ENCODE measurements around the gene LDLRAD3.

LDLRAD3 gene, protein sequence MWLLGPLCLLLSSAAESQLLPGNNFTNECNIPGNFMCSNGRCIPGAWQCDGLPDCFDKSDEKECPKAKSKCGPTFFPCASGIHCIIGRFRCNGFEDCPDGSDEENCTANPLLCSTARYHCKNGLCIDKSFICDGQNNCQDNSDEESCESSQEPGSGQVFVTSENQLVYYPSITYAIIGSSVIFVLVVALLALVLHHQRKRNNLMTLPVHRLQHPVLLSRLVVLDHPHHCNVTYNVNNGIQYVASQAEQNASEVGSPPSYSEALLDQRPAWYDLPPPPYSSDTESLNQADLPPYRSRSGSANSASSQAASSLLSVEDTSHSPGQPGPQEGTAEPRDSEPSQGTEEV

DNA sequence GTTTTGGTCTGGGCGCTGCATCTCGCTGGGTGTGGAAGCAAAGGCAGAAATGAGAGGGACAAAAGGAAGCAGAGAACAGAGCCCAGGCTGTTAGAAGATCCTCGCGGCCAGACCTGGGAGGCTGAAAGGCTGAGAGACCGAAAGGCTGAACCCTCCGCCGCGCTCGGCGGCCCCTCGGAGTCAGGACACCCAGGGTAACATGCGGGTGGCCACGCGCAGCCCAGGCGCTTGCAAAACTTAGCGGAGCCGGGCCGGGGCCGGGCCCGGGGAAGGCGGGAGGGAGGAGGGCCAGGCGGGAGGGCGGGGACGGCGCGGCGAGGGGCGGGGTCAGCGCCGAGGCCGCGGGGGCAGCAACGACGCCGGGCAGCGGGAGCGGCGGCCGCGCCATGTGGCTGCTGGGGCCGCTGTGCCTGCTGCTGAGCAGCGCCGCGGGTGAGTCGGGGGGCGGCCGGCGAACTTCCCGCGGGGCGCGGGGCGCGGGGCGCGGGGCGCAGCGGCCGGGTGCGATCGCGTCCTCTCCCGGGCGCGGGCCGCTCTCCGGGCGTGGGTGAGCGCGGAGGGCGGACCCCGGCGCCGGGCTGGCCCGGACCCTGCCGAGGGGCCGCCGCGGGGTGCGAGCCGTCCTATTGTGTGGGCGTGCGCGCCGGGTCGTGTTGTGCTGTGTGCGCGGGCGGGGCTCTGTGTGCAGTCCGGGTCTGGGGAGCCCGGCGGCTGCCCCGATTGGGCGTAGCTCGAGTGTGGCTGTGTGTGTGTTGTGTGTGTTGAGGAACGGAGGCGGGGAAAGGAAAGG, at the start of gene LDLRAD3:
TSS of gene LDLRAD3 (plus strand) at position 350 of the 790 bp plus-strand sequence. CDS start at position 387, 37 bp downstream.
- H3K27ac ChIP-seq (ENCODE audit: low read length), result no peak within 1 kb of the TSS
- no peaks in the 10 kb centered on the region for H3K4me1 ChIP-seq (ENCODE audit: low read length)
- peaks cover 9% of the 10 kb centered on the region for H3K27me3 ChIP-seq (ENCODE audit: low read depth, low read length)
- no peaks in the 10 kb centered on the region for H3K9me3 ChIP-seq (ENCODE audit: insufficient read depth, low read length)
- H3K36me3 ChIP-seq (replicated peaks; ENCODE audit: low read depth, low read length), result no peaks in the 10 kb centered on the region
- no peak within 1 kb of the TSS for H3K9ac ChIP-seq (ENCODE audit: low read length)
- TF ChIP-seq, protein P1, sequence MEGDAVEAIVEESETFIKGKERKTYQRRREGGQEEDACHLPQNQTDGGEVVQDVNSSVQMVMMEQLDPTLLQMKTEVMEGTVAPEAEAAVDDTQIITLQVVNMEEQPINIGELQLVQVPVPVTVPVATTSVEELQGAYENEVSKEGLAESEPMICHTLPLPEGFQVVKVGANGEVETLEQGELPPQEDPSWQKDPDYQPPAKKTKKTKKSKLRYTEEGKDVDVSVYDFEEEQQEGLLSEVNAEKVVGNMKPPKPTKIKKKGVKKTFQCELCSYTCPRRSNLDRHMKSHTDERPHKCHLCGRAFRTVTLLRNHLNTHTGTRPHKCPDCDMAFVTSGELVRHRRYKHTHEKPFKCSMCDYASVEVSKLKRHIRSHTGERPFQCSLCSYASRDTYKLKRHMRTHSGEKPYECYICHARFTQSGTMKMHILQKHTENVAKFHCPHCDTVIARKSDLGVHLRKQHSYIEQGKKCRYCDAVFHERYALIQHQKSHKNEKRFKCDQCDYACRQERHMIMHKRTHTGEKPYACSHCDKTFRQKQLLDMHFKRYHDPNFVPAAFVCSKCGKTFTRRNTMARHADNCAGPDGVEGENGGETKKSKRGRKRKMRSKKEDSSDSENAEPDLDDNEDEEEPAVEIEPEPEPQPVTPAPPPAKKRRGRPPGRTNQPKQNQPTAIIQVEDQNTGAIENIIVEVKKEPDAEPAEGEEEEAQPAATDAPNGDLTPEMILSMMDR (IDR thresholded peaks at IDR 0.05; ENCODE audit: low read depth, low read length), result no peak
- no peak for TF ChIP-seq EZH2phosphoT487 (IDR thresholded peaks at IDR 0.05; ENCODE audit: low read depth)
- no peak within 1 kb of the TSS for H3K4me3 ChIP-seq (ENCODE audit: low read length)
- H4K20me1 ChIP-seq (ENCODE audit: insufficient read depth, low read length), result no peaks in the 10 kb centered on the region
- H3K4me2 ChIP-seq (ENCODE audit: low read length), result no peak within 1 kb of the TSS
- H3K79me2 ChIP-seq (ENCODE audit: low read length), result no peaks in the 10 kb centered on the region
- H2AFZ ChIP-seq (ENCODE audit: low read depth, low read length), result no peak within 1 kb of the TSS

DNA sequence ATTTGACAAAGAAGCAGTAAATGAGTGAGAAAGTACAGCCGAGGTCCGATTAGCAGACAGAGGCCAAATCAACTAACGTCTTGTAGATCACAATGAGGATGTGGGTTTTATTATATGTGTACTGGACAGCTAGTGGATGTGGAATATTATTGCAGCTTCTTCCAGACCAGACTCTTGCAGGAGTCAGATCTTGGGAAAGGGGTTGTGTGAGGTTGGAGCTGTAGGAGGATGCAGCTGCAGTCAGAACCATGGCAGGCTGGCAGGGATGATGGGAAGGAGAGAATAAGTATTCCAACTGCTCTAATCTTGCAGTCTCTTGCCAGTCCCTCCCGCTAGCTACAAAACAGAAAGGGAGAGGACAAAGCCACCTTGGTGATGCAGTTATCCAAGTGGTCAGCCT, 46.8 kb upstream of the LDLRAD3 start:
- no peaks in the 10 kb centered on the region for H3K79me2 ChIP-seq (ENCODE audit: low read length)
- no peak overlapping the region for H3K4me2 ChIP-seq (ENCODE audit: low read length)
- no peak for TF ChIP-seq EZH2phosphoT487 (IDR thresholded peaks at IDR 0.05; ENCODE audit: low read depth)
- TF ChIP-seq, protein P1 (IDR thresholded peaks at IDR 0.05; ENCODE audit: low read depth, low read length), result no peak

DNA sequence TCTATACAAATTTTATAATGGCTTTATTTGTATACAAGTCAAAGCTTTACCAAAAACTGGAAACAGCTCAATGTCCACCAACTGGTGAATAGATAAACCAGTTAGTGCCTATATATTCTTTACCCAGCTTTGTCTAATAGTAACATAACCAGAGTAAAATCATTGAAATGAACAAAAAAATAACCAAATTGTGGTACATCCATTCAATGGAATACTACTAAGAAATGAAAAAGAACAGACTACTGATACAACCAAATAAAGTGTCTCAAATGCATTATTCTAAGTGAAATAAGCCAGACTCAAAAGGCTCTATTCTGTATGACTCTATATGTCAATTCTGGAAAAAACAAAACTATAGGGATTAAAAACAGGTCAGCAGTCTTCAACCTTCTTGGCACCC, 40.9 kb upstream of the LDLRAD3 start:
- no peaks in the 10 kb centered on the region for H4K20me1 ChIP-seq (ENCODE audit: insufficient read depth, low read length)
- H3K9me3 ChIP-seq (ENCODE audit: insufficient read depth, low read length), result peaks cover 8% of the 10 kb centered on the region; the same call in 1 of the 2 replicates
- no peaks in the 10 kb centered on the region for H3K27me3 ChIP-seq (ENCODE audit: low read depth, low read length)
- H2AFZ ChIP-seq (ENCODE audit: low read depth, low read length), result no peak overlapping the region
- peaks cover under 1% of the 10 kb centered on the region; the same call in 1 of the 2 replicates for H3K4me1 ChIP-seq (ENCODE audit: low read length)
- H3K4me3 ChIP-seq (ENCODE audit: low read length), result no peak overlapping the region
- TF ChIP-seq EZH2phosphoT487 (IDR thresholded peaks at IDR 0.05; ENCODE audit: low read depth), result no peak
- TF ChIP-seq, protein P1 (IDR thresholded peaks at IDR 0.05; ENCODE audit: low read depth, low read length), result no peak
- no peak overlapping the region for H3K27ac ChIP-seq (ENCODE audit: low read length)
- no peaks in the 10 kb centered on the region for H3K79me2 ChIP-seq (ENCODE audit: low read length)
- no peaks in the 10 kb centered on the region for H3K36me3 ChIP-seq (replicated peaks; ENCODE audit: low read depth, low read length)
- no peak overlapping the region for H3K4me2 ChIP-seq (ENCODE audit: low read length)
- H3K9ac ChIP-seq (ENCODE audit: low read length), result no peak overlapping the region

More for the DNA sequence above, 46.8 kb upstream of the LDLRAD3 start:
- no peak overlapping the region for H2AFZ ChIP-seq (ENCODE audit: low read depth, low read length)
- H4K20me1 ChIP-seq (ENCODE audit: insufficient read depth, low read length), result no peaks in the 10 kb centered on the region
- H3K4me1 ChIP-seq (ENCODE audit: low read length), result no peaks in the 10 kb centered on the region
- H3K27ac ChIP-seq (ENCODE audit: low read length), result no peak overlapping the region
- H3K4me3 ChIP-seq (ENCODE audit: low read length), result no peak overlapping the region
- no peaks in the 10 kb centered on the region for H3K36me3 ChIP-seq (replicated peaks; ENCODE audit: low read depth, low read length)
- H3K9me3 ChIP-seq (ENCODE audit: insufficient read depth, low read length), result no peaks in the 10 kb centered on the region
- no peak overlapping the region for H3K9ac ChIP-seq (ENCODE audit: low read length)
- H3K27me3 ChIP-seq (ENCODE audit: low read depth, low read length), result peaks cover 4% of the 10 kb centered on the region; the same call in 1 of the 2 replicates
